Skeletal muscle cell (primary cell): ENCODE results near the gene SMC3.
"Not testable (repeated sequence)": the region's sequence is repeated elsewhere in the genome, so short reads cannot be mapped to it uniquely, and the experiment has no call there.

Experiments used
- DNase-seq: peaks from one replicate; pipeline ENCODE4 v3.0.0-alpha.2; 2010; ENCODE audit warnings: low read depth
- H3K4me3 ChIP-seq: 2 replicates; pipeline ENCODE4 v1.5.1; 2011; ENCODE audit warnings: low read depth, mild to moderate bottlenecking, control low read depth, low read length, moderate library complexity

SMC3 gene

DNA sequence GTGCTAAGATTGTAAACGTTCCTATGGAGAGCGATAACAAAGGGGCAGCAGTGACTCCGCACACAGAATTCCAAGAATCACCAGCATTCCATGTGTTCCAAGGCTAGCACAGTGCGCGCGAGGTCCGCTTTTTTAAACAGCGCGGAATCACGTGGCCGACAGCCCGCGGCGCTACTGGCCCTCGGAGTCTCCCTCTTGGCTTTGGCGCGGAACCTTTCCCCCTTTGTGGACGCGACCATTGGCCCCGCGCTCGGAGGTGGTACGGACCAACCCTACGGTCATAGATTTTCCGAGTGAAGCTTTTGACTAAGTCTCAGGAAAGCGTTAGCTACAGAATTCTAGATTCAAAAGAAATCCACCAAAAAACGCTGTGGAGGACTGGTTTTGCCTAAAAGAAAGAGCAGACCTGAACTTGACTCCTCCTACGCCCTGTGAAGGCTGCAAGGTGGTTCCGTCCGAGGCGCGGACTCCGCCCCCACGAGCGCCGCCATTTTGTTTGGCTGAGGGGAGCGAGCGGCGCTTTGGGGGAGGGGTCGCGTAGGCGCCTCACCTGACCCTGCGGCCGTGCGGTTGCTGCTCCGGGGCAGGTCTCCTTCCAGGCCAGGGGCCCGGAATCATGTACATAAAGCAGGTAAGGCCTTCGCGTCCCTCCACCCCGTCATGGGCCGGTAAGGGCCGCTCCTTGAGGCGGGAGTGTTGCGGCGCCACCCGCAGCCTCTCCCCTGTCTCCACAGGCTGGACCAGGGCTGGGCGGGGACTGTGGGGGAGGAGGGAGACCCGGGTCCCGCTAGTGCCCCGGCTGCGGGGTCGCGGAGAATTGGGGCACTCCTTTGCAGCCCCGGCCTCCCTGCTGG, at the start of gene SMC3:
TSS of gene SMC3 (plus strand) at position 495 of the 854 bp plus-strand sequence. CDS start at position 617, 122 bp downstream.
- H3K4me3 ChIP-seq = peak within 1 kb of the TSS; percentile 93
- peak; percentile 81 for DNase-seq

- no peak for DNase-seq
- no peak overlapping the region for H3K4me3 ChIP-seq
Measured at GRCh38 chr10:110522365-110522988, 45.0 kb upstream of the SMC3 start.

DNA sequence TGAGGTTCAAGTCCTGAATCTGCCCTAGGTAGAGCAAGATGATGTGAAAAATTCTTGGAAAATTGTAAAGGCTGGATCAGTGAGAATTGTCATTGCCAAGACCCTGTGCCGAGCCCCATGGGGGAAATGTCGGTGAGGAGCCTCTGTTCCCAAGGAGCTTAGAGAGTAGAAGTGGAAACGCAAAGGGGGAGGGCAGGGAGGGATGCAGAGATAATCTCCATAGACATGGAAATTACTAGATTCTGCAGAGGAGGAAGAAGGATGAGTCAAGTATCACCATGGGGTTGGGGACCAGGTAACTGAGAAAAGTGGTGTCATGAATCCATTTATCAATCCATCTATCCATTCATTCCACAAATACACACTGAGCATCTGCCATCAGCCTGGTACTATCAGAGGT, 43.8 kb upstream of the SMC3 start:
- no peak overlapping the region for H3K4me3 ChIP-seq
- DNase-seq = no peak

DNA sequence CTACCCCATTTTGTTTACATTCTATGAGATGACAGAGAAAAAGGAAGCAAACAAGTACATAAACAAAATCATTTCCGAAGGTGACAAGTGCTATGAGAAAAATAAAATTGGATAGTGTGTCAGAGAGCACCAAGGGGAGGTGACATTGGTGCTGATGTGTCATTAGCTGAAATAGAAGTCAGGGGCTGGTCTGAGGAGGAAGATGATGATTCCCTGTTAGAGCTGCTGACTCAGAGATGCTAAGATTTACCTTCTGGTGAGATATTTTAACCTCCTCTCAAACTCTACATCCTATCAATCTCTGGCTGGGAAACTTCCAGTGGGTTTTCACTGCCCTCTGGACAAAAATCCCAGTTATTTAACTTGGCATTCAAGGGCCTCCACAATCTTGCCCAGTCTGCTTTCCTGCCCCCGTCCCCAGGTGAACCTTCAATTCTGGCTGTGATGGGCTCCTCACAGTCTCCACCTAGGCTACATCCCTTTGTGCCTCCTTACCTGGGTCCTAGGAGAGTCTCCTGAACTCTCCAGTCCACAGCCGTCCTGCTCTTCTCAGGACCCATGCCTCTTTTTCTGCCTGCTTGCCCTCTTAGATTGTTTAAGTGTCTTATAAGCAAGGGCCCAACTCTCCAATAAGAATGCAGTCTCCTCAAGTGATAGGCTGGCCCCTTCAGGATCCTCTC, 43.2 kb upstream of the SMC3 start:
- no peak overlapping the region for H3K4me3 ChIP-seq
- no peak for DNase-seq

DNA sequence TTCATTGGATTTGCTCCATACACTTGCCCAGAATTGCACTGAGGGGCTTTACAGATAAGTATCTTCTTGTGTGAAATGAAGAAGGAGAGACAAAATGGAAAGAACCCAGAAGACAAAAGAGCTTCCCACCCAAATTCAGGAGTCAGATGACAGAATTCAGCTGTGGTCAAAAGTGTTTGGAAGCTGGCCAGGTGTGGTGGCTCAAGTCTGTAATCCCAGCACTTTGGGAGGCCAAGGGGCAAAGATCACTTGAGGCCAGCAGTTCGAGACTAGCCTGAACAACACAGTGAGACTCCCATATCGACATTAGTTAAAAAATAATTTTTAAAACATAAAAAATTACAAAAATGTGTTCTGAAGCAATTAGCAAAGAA, 42.6 kb upstream of the SMC3 start:
- no peak overlapping the region for H3K4me3 ChIP-seq
- DNase-seq = no peak

DNA sequence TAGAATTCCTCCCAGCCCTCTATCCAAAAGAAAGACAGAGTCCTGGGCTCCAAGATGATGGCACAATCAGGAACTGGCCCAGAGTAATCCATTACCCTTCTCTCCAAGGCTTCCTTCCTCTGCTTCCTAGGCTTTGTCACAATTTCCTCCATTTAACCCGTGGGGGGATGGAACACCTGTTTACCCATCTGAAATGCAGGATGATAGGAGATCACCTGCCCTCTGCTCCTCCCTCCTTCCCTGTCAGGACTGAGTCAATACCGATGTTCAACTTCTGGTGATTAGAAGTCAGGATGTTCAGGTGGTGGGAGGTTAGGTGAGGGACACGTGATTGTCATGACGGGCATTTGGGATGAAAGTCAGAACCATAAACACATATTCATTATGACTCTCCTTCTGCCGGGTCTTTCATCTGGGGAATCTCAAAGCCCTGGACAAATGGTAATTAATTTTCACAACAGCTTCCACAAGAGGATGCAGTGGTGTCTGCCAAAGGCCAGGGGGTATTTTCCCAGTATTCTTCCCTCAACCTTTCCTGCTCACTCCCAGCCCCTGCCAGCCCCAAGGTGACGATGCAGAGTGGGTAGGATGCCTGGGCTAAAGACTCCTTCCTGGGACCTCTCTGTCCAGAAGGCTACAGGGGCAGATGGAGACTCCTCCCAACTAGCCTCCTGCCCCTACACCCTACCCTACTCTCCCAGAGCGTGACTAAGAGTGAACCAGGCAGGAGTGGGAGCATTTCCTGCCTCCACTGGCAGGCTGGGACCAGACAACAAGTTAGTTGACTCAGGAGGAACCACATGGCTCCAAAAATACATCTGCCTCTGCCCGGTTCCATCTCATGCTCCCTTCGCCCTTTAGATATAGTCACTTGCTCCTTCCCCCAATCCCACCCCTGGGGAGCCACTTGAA, 41.9 kb upstream of the SMC3 start:
- no peak overlapping the region for H3K4me3 ChIP-seq
- DNase-seq = no peak

DNA sequence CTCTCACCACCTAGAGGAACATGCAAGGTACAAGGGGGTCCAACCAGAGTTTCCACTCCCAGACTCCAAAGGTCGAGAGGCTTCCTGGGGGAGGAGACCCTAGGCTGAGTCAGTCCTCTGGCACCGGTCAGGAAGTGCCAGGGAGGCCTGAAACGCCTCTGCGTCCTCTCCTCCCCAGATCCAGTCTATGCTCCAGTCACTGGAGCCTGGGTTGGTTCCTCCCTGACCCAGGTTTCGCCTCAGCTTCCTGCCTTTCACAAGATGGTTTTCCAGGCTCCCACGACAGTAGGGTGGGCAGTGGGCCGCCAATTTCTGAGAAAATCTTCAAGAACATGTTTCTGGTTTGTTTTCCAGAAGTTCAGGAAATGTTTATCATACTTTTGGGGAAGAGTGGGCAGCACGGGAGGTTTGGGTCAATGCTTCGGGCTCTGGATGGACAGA, 39.7 kb upstream of the SMC3 start:
- H3K4me3 ChIP-seq = no peak overlapping the region
- DNase-seq = no peak

DNA sequence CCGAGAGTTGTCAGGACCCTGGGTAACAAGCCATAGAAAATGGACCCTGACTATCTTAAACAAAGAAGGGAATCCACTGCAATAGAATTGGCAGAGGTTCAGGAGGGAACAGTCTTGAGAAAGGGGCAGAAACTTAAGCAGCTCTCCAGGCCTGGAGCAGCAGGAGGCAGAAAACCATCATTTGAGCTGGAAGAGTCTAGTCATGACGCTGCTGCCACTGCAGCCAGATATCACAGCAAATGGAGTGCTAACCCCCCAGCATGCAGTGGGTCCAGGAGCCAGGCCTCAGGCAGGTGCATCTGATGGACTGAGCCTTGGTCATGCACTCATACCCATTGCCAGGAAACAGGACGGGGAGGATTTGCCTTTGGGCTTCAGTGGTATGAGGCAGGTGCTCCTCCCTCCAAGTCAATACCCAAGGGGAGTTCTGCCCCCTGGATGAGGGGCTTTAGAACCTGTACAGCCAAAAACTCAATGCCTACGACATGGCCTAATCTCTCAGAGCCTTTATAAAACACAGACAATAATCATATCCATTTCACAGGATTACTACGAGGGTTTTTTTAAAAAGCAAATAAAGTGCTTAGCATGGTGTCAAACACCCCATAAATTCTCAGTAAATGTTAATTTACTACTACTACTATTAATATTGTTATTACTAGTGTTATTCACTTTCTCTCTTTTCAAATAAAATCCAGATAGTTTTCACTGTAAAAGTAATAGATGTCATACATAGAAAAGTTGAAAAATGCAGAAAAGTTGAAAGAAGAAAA, 39.1 kb upstream of the SMC3 start:
- H3K4me3 ChIP-seq = no peak overlapping the region
- DNase-seq = no peak

- not testable (repeated sequence) for DNase-seq, H3K4me3 ChIP-seq
Measured at GRCh38 chr10:110528997-110529524, 38.4 kb upstream of the SMC3 start.

DNA sequence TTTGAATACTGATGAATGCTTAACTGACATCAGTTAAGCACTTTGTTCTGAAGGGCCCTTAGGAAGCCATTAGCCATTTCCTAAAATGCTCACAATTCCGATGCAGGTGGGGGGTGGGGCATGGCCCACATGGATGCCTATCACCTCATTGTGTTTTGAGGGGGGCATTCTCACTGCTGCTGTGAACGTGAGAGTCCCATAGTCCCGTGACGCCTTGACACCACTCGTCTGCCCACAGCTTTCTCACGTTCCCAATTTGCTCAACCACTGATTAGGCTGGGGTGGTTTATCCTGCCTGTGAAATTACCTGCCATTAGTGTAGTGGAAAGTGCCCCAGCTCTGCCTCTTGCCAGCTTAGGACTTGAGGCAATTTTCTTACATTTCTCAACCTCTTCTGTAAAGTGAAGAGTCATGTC, 37.9 kb upstream of the SMC3 start:
- no peak for DNase-seq

DNA sequence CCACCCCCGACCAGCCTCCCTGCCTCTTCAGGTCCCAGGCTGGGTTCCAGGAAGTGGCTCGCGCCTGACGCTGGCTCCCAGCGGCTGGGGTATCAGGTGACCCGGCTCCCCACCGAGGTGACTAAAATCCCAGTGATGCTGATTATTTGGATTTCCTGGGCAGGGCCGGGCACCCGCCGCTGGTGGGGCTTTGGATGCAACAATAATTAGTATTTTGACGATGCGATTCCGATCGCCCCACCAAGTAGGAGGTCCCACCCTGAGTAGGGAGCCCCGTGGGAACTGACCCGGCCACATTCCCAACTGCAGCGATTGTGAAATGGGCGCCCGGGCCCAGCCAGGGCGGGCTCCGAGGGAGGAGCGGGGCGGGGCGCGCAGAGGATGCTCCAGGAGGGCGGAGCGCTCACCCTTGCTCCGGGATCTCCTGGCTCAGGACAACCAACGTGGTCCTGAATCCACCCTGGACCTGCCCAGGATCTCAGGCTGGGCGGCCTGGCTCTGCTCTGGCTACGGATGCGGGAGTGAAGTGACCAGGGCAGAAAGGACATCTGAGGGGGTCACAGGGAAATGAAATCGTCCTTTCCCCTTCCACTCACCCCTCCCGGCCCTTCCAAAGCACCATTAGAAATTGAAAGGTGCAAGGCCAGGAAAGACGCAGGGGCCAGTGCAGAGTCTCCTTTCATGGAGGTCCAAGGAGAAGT, 37.2 kb upstream of the SMC3 start:
- peak overlapping the region; percentile 7 for H3K4me3 ChIP-seq
- no peak for DNase-seq

More for the DNA sequence above, 37.9 kb upstream of the SMC3 start:
- H3K4me3 ChIP-seq = no peak overlapping the region

- no peak for DNase-seq
Measured at GRCh38 chr10:110531687-110532086, 35.8 kb upstream of the SMC3 start.

GRCh38 chr10:110532628-110533027, 34.9 kb upstream of the SMC3 start:
- not testable (repeated sequence) for H3K4me3 ChIP-seq, DNase-seq

More at GRCh38 chr10:110531687-110532086, 35.8 kb upstream of the SMC3 start:
- H3K4me3 ChIP-seq = no peak overlapping the region

DNA sequence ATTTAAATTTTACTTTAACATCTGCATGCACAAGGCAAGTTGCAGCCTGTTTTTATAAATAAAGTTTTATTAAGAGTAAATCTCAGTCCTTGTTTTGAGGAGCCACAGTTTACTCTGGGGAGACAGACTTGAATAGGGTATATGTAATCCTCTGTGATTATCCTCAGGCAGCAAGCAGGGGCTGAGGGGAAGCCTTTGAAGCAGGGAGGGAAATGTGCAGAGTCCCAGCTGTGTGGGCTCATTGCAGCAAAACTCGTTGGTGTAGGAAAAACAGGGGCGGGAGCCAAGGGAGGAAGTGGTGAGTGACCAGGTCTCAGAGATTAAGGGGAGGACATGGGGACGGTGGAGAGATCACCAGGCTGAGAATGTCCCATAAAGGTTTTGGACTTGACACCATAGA, 34.3 kb upstream of the SMC3 start:
- no peak overlapping the region for H3K4me3 ChIP-seq
- no peak for DNase-seq

DNA sequence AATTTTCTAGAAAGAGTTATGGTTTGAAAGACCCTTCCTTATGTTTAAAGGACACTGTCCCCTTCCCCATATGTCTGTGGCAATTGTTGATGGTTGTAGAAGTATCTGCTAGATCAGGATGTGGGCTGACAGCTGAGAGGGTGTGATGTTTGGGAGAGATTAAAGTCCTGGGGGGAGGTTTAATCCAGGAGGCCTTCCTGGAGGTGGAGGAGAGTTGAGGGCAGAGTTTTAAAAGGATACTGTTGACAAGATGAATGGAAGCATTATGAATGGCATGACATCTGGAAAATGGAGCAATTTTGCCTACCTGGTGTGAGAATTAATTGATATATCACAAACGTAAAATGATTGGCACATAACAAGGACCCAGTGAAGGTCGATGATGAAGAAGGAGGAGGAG, 32.9 kb upstream of the SMC3 start:
- H3K4me3 ChIP-seq = no peak overlapping the region
- DNase-seq = no peak

DNA sequence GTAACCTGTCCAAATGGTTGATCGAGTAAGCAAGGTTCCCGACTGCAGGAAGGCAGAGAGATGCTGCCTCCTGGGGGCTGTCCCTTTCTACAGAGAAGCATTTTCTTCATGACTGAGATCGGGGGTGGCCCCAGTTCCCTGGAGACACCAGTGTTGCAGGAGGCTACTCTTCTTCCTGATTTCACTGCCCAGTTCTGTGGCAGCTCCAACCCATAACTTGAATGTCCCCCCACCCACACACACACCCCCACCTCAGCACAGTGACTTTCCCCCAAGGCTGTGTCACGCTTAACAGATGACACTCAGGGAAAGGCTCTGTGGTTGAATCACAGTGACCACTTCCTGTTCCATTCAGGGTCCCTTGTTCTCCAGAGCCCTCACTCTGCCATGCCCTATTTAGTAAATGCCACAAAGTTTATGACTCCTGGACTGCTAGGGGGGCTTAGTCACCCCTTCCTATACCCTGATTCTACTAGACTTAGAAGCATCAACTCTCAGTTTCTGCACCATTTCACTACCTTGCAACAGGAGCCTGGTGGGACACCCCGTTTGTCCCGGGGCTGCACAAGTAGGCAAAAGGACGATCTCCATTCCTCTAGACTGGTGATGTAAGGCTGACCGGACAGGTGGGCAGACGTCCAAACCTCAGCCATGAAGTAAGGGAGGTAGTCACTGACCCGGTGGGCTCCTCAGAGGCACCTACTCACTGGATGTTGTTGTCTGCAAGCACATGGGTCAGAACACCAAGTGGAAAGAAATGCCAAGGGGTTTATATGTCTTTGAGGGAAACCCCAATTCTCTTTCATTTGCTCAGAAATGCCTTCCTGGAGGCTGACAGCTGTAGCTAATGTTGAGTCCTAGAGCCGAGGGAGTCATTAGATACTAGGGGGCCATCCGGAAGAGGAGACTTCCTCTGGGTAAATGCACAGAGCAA, 31.3 kb upstream of the SMC3 start:
- peak; percentile 83 for DNase-seq
- no peak overlapping the region for H3K4me3 ChIP-seq

- no peak overlapping the region for H3K4me3 ChIP-seq
- no peak for DNase-seq
Measured at GRCh38 chr10:110539091-110539490, 28.4 kb upstream of the SMC3 start.
